ENCODE data around the gene DHRS13.

The DHRS13 gene

DNA sequence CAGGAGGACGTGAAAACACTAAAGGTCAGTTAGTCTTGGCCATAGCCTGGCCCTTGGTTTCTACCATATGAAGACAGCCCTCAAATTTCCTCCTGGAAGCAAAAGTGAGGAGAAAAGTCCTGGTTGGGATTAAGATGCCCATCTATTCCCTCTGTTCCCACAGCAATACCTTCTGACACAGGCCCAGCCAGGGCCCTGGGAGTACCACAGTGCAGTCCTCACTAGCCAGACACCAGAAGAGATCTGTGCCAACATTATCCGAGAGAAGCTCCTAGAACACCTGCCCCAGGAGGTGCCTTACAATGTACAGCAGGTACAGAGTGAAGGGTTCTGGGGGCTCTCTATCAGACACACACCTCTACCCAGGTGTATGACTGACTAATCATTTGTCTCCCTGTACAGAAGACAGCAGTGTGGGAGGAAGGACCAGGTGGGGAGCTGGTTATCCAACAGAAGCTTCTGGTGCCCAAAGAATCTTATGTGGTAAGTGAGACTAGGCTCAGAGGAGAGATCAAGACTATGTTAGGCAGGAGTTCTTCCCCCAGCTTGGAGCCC lies 44.0 kb downstream of the DHRS13 start:
- DNase-seq (ENCODE audit: low spot score): no peak

DNA sequence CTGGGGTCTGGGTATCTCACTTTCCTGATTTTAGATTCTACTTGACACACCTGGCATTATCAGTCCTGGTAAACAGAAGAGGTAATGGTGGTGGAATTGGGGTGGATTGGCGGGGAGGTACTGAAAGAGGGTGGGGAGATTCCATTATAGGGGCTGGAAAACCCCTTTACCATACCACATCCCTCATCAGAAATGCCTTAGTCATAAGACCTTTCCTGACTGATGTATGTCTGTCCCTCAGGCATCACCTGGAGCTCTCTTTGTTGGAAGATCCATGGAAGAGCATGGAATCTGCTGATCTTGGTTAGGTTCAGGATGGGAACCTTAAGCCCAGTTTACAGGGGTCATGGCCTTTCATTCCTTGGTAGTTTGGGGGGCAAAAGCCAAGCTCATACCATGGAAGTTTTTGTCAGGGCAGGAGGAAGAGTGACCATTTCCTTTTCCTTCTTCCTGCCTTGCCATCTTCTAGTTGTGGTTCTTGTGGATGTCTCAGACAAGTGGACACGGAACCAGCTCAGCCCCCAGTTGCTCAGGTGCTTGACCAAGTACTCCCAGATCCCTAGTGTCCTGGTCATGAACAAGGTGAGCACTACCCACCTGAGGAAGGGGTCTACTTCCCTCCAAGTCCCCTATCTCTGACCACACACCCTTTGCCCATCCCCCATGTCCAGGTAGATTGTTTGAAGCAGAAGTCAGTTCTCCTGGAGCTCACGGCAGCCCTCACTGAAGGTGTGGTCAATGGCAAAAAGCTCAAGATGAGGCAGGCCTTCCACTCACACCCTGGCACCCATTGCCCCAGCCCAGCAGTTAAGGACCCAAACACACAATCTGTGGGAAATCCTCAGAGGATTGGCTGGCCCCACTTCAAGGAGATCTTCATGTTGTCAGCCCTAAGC lies 44.7 kb downstream of the DHRS13 start:
- no peak for DNase-seq (ENCODE audit: low spot score)

DNA sequence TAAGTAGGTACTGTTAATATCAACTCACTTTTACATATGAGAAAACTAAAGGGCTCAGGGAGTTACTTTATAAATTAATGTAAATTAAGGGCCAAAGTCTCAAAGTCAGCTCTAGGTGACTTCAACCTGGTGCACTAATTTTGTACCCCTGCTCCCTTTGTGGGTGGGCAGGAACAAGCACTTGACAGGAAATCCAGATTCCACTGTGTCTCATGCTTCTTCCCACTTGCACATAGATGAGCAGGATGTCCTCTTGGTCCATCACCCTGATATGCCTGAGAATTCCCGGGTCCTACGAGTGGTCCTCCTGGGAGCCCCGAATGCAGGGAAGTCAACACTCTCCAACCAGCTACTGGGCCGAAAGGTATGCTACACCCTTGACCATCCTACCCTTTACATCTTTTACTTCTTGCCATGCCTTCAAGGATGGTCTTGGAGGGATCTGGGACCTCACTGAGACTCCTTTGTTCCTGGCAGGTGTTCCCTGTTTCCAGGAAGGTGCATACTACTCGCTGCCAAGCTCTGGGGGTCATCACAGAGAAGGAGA lies 46.8 kb downstream of the DHRS13 start:
- DNase-seq (ENCODE audit: low spot score): no peak

DNA sequence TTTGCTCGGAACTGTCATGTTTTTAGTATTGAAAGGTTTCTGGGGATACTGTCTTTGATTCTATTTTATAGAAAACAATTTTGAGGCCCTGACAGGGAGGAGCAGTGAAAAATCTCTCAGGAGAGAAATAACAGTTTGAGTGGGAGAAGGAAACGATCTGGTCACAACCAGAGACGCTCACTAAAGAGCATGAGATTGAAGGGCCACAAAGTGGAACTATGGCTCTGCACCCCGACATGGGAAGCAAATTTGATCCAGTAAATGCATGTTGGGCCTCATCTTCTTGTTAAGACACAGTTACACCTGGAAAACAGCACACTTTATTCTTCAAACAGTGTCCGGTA lies 47.6 kb downstream of the DHRS13 start:
- no peak for DNase-seq (ENCODE audit: low spot score)

DNA sequence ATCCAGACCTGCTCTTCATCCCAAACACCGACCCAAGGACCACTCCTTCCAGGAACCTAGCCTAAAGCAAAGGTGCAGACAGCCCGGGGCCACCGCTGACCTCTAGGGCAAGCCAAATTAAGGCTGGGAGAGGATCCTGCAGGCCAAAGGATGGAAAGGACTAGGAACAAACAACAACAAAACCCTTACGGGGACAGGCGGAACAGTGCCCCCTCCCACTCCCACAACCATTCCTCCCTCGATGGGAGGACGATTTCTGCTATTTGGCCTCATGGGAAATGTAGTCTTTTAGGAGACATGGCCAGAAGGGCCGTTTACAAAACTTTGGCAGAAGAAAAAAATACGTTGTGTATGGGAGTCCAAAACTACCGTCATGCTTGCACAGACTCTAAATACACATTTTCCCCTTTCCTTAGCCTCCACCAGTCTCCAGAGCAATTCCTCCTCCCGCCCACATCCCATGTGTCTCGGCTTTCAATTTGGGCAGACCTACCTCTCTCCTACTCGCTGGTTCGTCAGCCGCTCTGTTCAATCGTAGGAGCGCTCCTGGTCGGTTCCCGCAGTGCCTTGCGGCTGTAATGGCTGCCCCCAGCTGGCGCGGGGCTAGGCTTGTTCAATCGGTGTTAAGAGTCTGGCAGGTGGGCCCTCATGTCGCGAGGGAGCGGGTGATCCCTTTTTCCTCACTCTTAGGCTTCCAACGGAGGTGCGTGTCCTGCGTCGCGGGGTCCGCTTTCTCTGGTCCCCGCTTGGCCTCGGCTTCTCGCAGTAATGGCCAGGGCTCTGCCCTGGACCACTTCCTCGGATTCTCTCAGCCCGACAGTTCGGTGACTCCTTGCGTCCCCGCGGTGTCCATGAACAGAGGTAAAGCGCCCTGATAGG lies 48.2 kb downstream of the DHRS13 start, which contains the start of gene ERAL1:
ERAL1 (plus strand) TSS at position 560 of the 879 bp plus-strand sequence; CDS start at position 579, 19 bp downstream.
- peak; percentile 81 for DNase-seq (ENCODE audit: low spot score)

DNA sequence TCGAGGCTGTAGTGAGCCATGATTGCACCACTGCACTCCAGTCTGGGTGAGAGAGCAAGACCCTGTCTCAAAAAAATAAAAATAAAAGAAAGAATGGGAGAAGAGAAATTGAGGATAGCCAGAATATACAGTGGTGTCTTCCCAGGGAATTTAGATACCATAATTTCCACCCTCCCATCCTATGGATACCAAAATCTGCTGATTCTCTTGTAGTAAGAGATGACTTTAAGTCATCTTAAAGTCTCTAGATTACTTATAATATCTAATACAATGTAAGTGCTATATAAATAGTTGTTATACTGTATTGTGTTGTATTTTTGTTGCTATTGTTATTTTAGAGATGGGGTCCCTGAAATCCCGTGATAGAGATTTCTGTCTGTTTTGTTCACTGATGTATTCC lies 49.6 kb downstream of the DHRS13 start:
- DNase-seq (ENCODE audit: low spot score): no peak

DNA sequence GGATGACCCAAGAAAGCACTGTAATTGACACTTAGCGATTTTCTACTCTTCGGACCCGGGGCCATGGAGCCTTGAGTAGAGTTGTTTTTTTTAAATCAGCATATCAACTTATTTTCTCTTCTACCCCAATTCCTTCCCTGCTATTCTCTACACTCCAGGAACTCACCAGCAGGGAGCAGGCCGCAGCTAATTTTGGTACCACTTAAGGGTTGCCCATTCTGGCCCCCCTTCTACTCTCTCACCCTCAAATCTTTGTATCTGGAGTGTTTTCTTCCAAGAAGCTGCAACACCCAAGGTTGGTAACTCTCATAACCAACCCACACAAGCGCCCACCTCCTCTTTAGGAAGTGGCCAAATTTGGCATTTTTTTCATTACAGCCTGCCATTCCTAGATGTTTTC lies 53.6 kb downstream of the DHRS13 start:
- DNase-seq (ENCODE audit: low spot score): no peak

DNA sequence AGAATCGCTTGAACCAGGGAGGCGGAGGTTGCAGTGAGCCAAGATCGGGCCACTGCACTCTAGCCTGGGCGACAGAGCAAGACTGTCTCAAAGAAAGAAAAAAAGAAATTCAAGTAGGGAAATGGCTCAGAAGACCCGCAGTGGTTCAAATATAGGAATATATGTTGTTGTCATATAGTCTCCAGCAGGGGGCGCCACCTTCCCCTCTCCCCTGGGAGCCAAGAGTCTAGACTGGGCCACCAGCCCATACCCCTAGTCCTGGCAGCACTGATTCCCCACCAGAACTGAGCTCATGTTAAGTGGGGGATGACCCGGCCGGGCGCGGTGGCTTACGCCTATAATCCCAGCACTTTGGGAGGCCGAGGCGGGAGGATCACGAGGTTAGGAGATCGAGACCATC lies 54.2 kb downstream of the DHRS13 start:
- DNase-seq (ENCODE audit: low spot score): peak; percentile 61

Measured in CD4-positive, alpha-beta T cell treated with Interleukin-2 at 100 ng/mL for 4 hours (primary cell).